Measurements from ENCODE around the gene TPPP. TPM values are rescaled to one million over a fixed set of nuclear protein-coding genes. Genes with fewer than 3 reads are reported as not detected.
"Not testable (repeated sequence)": the region's sequence is repeated elsewhere in the genome, so short reads cannot be mapped to it uniquely, and the experiment has no call there.

Gene TPPP
- total RNA-seq, 1 experiment from 2014 or later = 0.04 TPM

- no peaks in the 10 kb centered on the region for H3K27me3 ChIP-seq
- H3K9me3 ChIP-seq (replicated peaks) = no peaks in the 10 kb centered on the region
- H3K27ac ChIP-seq = no peak overlapping the region
- H3K36me3 ChIP-seq = peaks cover 4% of the 10 kb centered on the region; the same call in 1 of the 2 replicates
- no peak overlapping the region for H3K4me3 ChIP-seq
- no peaks in the 10 kb centered on the region for H3K4me1 ChIP-seq
- DNase-seq = no peak
These were observed 52.5 kb downstream of the TPPP start for GRCh38 chr5:640461-641330.

DNA sequence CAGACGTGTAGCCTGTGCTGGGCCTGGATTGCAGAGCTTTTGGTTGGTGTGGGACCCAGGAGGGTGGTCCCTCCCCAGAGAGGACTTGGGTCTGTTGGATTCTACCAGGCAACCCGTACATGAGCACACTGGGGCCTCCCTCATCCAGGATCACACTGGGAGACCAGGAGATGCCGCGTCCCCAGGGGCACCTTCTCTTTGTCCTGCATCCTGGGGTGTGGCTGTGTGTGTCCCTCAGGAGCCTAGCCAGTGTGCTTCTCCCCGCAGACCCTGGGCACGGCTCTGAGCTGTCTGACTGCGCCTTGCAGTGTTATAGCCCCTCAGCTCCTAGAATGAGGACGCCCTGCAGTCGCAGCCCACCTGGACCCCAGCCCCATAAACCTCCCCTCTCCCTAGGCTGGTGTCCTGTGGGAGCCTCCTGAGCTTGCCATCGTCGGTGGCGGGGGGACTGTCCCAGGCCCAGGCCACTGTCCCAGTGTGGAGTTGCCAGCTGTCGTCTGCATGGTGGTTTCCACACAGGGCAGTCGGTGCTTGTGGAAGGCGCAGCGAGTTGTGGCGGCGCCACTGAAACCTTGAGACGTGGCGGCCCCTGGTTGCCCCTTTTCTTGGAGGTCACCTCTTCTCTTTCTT, 53.5 kb downstream of the TPPP start:
- peaks cover 4% of the 10 kb centered on the region; the same call in 1 of the 2 replicates for H3K36me3 ChIP-seq
- H3K27ac ChIP-seq = no peak overlapping the region
- H3K9me3 ChIP-seq (replicated peaks) = no peaks in the 10 kb centered on the region
- H3K4me1 ChIP-seq = no peaks in the 10 kb centered on the region
- no peaks in the 10 kb centered on the region for H3K27me3 ChIP-seq
- DNase-seq = no peak
- no peak overlapping the region for H3K4me3 ChIP-seq

- no peak for DNase-seq
- H3K36me3 ChIP-seq = peaks cover 4% of the 10 kb centered on the region; the same call in 1 of the 2 replicates
- H3K27ac ChIP-seq = no peak overlapping the region
- no peaks in the 10 kb centered on the region for H3K27me3 ChIP-seq
- no peaks in the 10 kb centered on the region for H3K4me1 ChIP-seq
- no peaks in the 10 kb centered on the region for H3K9me3 ChIP-seq (replicated peaks)
- no peak overlapping the region for H3K4me3 ChIP-seq
These were observed 54.0 kb downstream of the TPPP start for GRCh38 chr5:639253-639530.

- no peak overlapping the region for H3K4me3 ChIP-seq
- DNase-seq = no peak
- H3K27me3 ChIP-seq = no peaks in the 10 kb centered on the region
- no peaks in the 10 kb centered on the region for H3K4me1 ChIP-seq
- H3K36me3 ChIP-seq = peaks cover 4% of the 10 kb centered on the region; the same call in 1 of the 2 replicates
- H3K27ac ChIP-seq = no peak overlapping the region
- H3K9me3 ChIP-seq (replicated peaks) = no peaks in the 10 kb centered on the region
These were observed 54.5 kb downstream of the TPPP start for GRCh38 chr5:638501-639252.

GRCh38 chr5:637581-638450, 55.3 kb downstream of the TPPP start:
- no peak overlapping the region for H3K27ac ChIP-seq
- no peak overlapping the region for H3K4me3 ChIP-seq
- DNase-seq = no peak
- no peaks in the 10 kb centered on the region for H3K9me3 ChIP-seq (replicated peaks)
- H3K27me3 ChIP-seq = no peaks in the 10 kb centered on the region
- peaks cover 4% of the 10 kb centered on the region; the same call in 1 of the 2 replicates for H3K36me3 ChIP-seq
- no peaks in the 10 kb centered on the region for H3K4me1 ChIP-seq

DNA sequence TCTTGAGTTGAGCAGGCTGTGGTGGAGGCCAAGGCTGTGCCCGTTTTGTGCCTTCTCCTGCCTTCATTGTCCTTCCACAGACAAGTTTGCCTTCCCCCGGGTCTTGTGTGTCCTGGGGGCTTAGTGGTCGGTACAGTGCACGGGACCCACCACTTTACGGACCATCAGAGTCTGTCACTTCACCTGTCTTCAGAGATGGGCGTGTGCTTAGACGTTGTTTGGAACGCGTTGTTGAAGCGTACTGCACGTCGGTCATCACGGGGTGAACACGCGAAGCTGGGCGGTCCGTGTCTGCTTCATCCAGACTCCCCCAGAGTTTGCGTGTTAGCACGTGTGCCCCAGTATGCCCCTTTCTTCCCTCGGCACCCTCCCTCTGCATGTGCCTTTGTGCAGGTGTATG, 56.2 kb downstream of the TPPP start:
- Histone ChIP-seq H3K36me3 (peaks cover 4% of the 10 kb centered on the region; the same call in 1 of the 2 replicates), H3K4me1 (no peaks in the 10 kb centered on the region), H3K27me3 (no peaks in the 10 kb centered on the region), H3K27ac (no peak overlapping the region), H3K9me3 (replicated peaks) (no peaks in the 10 kb centered on the region), H3K4me3 (no peak overlapping the region)
- DNase-seq = no peak

DNA sequence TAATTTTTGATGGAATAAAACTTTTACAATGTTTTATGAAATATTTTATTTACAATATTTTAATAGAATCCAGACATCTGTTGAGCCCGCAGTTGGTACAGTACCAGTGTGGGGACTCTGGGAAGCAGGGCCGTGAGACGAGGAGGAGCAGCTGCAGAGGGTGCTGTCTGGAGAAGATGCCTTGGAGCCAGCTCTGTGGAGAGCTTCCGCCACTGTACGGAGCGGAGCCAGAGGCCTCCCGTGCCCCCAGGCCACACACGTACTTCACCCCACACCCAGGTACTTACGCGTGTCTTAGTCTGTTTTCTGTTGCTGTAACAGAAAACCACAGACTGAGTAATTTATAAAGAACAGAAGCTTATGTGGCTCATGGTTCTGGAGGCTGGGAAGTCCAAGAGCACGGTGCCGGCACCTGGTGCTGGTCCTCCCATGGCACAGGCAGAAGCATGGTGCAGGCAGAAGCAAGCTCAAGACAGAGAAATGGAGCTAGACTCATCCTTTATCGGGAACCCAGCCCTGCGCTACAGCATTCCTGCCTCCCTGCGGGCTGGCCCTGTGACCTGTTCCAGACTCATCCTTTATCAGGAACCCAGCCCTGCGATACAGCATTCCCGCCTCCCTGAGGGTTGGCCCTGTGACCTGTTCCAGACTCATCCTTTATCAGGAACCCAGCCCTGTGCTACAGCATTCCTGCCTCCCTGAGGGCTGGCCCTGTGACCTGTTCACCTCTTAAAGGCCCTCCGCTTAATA, 57.7 kb downstream of the TPPP start:
- Histone ChIP-seq H3K36me3 (peaks cover 4% of the 10 kb centered on the region; the same call in 1 of the 2 replicates), H3K4me3 (no peak overlapping the region), H3K27me3 (no peaks in the 10 kb centered on the region), H3K4me1 (no peaks in the 10 kb centered on the region), H3K9me3 (replicated peaks) (no peaks in the 10 kb centered on the region), H3K27ac (no peak overlapping the region)
- DNase-seq = no peak

DNA sequence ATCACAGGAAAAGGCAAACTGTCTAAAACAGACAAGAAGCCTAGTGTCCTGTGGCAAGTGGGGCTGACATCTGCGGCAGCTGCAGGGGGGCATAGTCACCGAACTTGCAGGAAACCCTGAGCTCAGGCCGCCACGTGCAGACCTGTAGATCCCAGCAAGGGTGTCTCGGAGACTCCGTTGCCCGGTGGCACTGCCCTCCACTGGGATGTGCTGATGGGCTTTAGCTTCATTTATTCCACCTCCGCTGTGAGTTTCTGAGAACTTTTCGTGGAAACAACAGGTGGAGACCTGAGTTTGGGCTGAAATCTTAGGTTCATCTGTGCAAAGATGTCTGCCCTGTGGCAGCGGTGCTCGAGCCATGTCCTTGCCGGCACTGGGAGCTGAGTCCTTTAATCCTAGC, 59.0 kb downstream of the TPPP start:
- Histone ChIP-seq H3K9me3 (replicated peaks) (no peaks in the 10 kb centered on the region), H3K4me1 (no peaks in the 10 kb centered on the region), H3K27ac (no peak overlapping the region), H3K27me3 (no peaks in the 10 kb centered on the region), H3K36me3 (peaks cover 4% of the 10 kb centered on the region; the same call in 1 of the 2 replicates), H3K4me3 (no peak overlapping the region)
- DNase-seq = no peak

- H3K4me3 ChIP-seq = no peak overlapping the region
- no peaks in the 10 kb centered on the region for H3K27me3 ChIP-seq
- no peak overlapping the region for H3K27ac ChIP-seq
- H3K36me3 ChIP-seq = peaks cover 4% of the 10 kb centered on the region; the same call in 1 of the 2 replicates
- peak in 1 of 2 experiments; percentile 21 for DNase-seq
- H3K9me3 ChIP-seq (replicated peaks) = no peaks in the 10 kb centered on the region
- no peaks in the 10 kb centered on the region for H3K4me1 ChIP-seq
These were observed 59.6 kb downstream of the TPPP start for GRCh38 chr5:633501-633955.

- not testable (repeated sequence) for H3K9me3 ChIP-seq (replicated peaks); H3K27me3 ChIP-seq; DNase-seq; H3K4me3 ChIP-seq; H3K27ac ChIP-seq; H3K4me1 ChIP-seq; H3K36me3 ChIP-seq
These were observed 64.6 kb downstream of the TPPP start for GRCh38 chr5:628351-629205.

DNA sequence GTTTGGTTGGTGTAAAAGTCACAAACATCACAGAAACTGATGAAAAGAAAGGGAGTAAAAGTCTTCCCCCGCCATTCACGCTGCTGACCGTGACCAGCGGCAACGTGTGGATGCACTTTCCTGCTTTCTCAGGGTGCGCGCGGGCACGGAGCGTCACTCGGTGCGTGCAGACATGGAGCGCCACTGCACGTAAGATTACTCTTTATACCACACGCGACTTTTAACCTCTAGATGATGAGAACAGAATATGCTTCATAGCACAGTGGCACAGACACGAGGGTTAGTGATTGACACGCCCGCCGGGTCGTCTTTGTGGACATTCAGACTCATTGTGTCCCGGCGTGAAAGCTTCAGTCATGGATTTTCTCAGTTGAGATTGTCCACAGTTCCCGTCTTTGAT, 65.3 kb downstream of the TPPP start:
- H3K27me3 ChIP-seq = no peaks in the 10 kb centered on the region
- H3K4me3 ChIP-seq = no peak overlapping the region
- H3K27ac ChIP-seq = no peak overlapping the region
- no peak for DNase-seq
- H3K4me1 ChIP-seq = no peaks in the 10 kb centered on the region
- H3K9me3 ChIP-seq (replicated peaks) = no peaks in the 10 kb centered on the region
- H3K36me3 ChIP-seq = no peaks in the 10 kb centered on the region; the same call in 1 of the 2 replicates

- H3K9me3 ChIP-seq (replicated peaks) = no peaks in the 10 kb centered on the region
- no peak overlapping the region for H3K27ac ChIP-seq
- H3K4me1 ChIP-seq = no peaks in the 10 kb centered on the region
- DNase-seq = no peak
- H3K36me3 ChIP-seq = no peaks in the 10 kb centered on the region; the same call in 1 of the 2 replicates
- H3K4me3 ChIP-seq = no peak overlapping the region
- H3K27me3 ChIP-seq = no peaks in the 10 kb centered on the region
These were observed 66.3 kb downstream of the TPPP start for GRCh38 chr5:626850-627249.

DNA sequence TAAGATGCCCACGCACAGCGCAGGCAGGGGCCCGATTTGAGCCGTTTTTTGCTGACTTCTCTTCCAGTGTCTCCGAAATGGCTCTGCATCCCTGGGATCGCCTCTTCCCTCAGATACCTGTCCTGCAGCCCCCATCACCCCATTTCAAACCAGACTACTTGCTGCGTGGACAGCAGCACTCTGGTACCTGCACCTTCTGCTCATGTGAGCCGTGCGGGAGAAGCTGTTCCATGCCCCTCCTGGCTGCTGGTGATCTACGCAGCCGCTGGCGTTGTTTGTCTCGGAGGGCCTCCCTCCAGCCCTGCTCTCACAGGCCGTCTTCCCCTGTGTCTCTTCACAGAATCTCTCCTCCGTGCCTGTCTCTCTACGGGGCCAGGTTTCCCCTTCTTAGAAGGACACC, 67.6 kb downstream of the TPPP start:
- Histone ChIP-seq H3K4me1 (no peaks in the 10 kb centered on the region), H3K27ac (no peak overlapping the region), H3K27me3 (no peaks in the 10 kb centered on the region), H3K4me3 (no peak overlapping the region), H3K9me3 (replicated peaks) (no peaks in the 10 kb centered on the region), H3K36me3 (no peaks in the 10 kb centered on the region; the same call in 1 of the 2 replicates)
- no peak for DNase-seq
